ENCODE measurements around the gene NOG. TPM values are rescaled to one million over a fixed set of nuclear protein-coding genes. Genes with fewer than 3 reads are reported as not detected.

The NOG gene
- total RNA-seq, 1 experiment from 2014 or later, result 0.25 TPM

DNA sequence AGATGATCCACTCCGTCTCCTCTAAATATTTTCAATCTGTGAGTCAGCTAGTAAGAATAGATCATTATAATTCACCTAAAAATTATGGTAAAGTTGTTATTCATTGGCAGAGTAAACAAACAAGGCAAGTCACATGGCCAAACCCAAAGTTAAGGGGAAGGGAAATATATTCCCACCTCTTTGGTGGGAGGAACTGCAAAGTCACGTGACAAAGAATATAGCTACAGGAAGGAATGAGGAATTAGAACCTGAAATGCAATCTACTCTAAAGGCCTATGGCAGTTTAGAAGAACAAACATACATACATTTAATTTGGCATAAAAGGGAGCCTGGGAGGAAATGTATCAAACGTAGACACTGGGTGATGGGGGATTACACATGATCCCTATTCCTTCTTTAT, 48.9 kb downstream of the NOG start:
- Histone ChIP-seq H3K9ac (ENCODE audit: low read length) (no peak overlapping the region), H2AFZ (ENCODE audit: low read depth, low read length, poor library complexity, severe bottlenecking) (no peak overlapping the region), H3K27me3 (ENCODE audit: insufficient read depth, low read length) (no peaks in the 10 kb centered on the region), H3K27ac (ENCODE audit: low read depth, low read length) (no peak overlapping the region), H3K9me3 (ENCODE audit: control insufficient read depth in 1 of 2, insufficient read depth in 1 of 2, low read depth in 1 of 2, low read length in 2 of 2) (no peaks in the 10 kb centered on the region), H3K4me2 (ENCODE audit: low read length) (no peak overlapping the region), H3K4me3 (replicated peaks in 1 of 2; ENCODE audit: low read depth in 1 of 2, low read length in 2 of 2) (no peak overlapping the region), H4K20me1 (ENCODE audit: insufficient read depth) (no peaks in the 10 kb centered on the region), H3K36me3 (ENCODE audit: control insufficient read depth in 1 of 2, insufficient read depth in 2 of 2, low read length in 2 of 2) (no peaks in the 10 kb centered on the region), H3K4me1 (ENCODE audit: control insufficient read depth in 1 of 2, insufficient read depth in 2 of 2, low read length in 2 of 2) (no peaks in the 10 kb centered on the region), H3K79me2 (ENCODE audit: insufficient read depth, low read length) (no peaks in the 10 kb centered on the region), H3K9me2 (ENCODE audit: insufficient read depth) (no peaks in the 10 kb centered on the region)
- POLR2A ChIA-PET, result no interaction called here
- TF ChIP-seq SP1 (IDR thresholded peaks at IDR 0.05; ENCODE audit: low read depth) (no peak), POLR2A (IDR thresholded peaks at IDR 0.05; ENCODE audit: borderline replicate concordance, extremely low read depth, insufficient read depth, insufficient read length) (no peak), JUND (IDR thresholded peaks at IDR 0.05) (no peak), EGR1 (IDR thresholded peaks at IDR 0.05; ENCODE audit: low read depth) (no peak), CEBPB (IDR thresholded peaks at IDR 0.05; ENCODE audit: low read depth) (no peak), YY1 (IDR thresholded peaks at IDR 0.05; ENCODE audit: extremely low read depth, insufficient replicate concordance, low read depth, low read length) (no peak), ELF1 (IDR thresholded peaks at IDR 0.05; ENCODE audit: borderline replicate concordance, low read depth) (no peak), CTCF (IDR thresholded peaks at IDR 0.05 in 2 of 3, conservative IDR thresholded peaks at IDR 0.05 in 1 of 3; ENCODE audit: borderline replicate concordance in 1 of 3, insufficient read depth in 1 of 3, low read depth in 2 of 3, low read length in 2 of 3) (no peak), CBX3 (IDR thresholded peaks at IDR 0.05; ENCODE audit: low read depth) (no peak), ZNF274 (IDR thresholded peaks at IDR 0.05; ENCODE audit: low read depth, low read length) (no peak), EZH2phosphoT487 (IDR thresholded peaks at IDR 0.05; ENCODE audit: borderline replicate concordance) (no peak), ZFX (IDR thresholded peaks at IDR 0.05) (no peak), SRF (IDR thresholded peaks at IDR 0.05; ENCODE audit: low read depth) (no peak), REST (IDR thresholded peaks at IDR 0.05; ENCODE audit: low read depth) (no peak), ZBTB33 (IDR thresholded peaks at IDR 0.05; ENCODE audit: extremely low read depth, insufficient replicate concordance, low read length) (no peak), POLR2AphosphoS5 (IDR thresholded peaks at IDR 0.05; ENCODE audit: low read depth, low read length) (no peak), FOSL1 (IDR thresholded peaks at IDR 0.05; ENCODE audit: low read depth) (no peak), ATF3 (IDR thresholded peaks at IDR 0.05) (no peak), RAD21 (IDR thresholded peaks at IDR 0.05; ENCODE audit: low read depth) (no peak)
- TF ChIP-seq, protein P1, sequence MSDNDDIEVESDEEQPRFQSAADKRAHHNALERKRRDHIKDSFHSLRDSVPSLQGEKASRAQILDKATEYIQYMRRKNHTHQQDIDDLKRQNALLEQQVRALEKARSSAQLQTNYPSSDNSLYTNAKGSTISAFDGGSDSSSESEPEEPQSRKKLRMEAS (IDR thresholded peaks at IDR 0.05), result no peak
- CTCF ChIA-PET, result interaction anchor here (0.8 kb wide), 1 partner anchor 52 kb away, joined by 3 read pairs; no protein-coding TSS in a partner anchor
- RAD21 ChIA-PET (ENCODE audit: low non-redundant PET in 1 of 2, low total read pairs in 2 of 2, uncharacterized antibody in 2 of 2, unreplicated experiment in 2 of 2), result no interaction called here
- no TSS peak for BruUV-seq (replicated peaks)
- no peak for ATAC-seq
- no peak for DNase-seq (ENCODE audit: low read depth, low spot score)
- intact Hi-C loops (cut with micrococcal nuclease), result no loop called here
